Measurements from ENCODE around the gene SULT1E1.
"Not testable (repeated sequence)": the region's sequence is repeated elsewhere in the genome, so short reads cannot be mapped to it uniquely, and the experiment has no call there.

The SULT1E1 gene

DNA sequence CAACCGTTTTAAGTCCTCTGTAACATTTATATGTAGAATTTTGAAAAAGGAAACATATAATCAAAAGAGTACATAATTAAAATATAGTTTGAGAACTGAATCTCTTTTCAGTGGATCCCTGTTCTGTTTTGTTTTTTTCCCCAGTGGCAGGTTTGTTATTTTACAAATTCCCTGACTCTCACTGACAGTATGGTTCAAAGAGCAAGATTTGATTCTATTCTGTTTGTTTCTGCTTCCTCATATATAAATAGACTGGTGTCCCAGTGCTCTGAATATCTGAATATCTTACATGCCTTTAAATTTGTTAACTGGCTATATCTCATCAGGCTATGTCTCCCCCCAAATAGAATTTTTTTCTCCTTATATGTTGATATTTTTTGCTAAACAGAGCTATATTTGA lies 16.6 kb downstream of the SULT1E1 start:
- DNase-seq (ENCODE audit: low read depth): no peak

DNA sequence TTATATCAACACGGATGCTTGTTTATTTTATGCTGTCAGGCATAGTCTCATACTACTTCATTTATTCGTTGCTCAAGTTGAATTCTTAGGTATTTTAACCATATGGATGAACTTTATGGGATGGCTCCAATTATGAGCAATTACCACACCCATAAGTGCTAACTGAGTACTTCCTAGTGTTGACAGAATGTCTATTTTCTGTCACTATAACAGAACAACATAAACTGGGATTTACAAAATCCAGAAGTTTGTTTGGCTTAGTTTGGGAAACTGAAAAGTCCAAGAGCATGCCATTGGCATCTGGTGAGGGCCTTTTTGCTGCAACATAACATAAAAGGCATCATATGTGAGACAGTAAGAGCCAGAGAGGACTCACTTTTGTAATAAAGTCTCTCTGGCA lies 21.0 kb downstream of the SULT1E1 start:
- DNase-seq (ENCODE audit: low read depth): no peak

DNA sequence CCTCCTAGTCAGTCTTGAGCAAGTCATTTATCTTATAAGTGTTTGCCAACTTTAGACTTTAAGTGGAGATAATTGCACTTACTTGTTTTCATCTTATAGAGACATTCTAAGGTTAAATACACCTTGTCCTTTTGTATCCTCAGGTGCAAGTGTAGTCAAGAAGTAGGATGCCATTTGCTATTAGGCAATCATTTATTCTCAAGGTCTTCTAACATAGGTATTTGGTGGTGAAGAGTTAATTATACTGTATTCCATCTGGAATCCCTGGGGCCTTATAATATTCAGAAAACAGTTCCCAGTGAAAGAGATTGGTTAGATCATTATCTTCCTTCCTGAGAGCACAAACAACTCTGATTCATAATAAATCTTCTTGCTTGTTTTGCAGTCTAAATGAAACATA lies 23.7 kb downstream of the SULT1E1 start:
- DNase-seq (ENCODE audit: low read depth): no peak

DNA sequence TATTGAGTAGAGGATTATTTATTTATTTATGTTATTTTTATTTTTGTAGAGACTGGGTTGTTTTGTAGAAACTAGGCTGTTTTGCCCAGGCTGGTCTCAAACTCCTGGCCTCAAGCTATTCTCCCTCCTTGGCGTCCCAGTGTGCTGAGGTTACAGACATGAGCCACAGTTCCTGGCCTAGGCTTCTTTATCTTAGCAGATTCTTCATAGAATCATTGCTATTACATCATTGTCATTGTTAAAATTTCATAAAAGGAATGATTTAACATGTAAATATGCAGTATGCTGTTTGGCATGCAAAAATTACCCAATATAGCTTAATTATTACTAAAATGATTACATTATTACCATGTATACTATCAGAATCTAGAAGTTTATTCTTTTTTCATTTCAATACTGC lies 24.2 kb downstream of the SULT1E1 start:
- DNase-seq (ENCODE audit: low read depth): no peak

DNA sequence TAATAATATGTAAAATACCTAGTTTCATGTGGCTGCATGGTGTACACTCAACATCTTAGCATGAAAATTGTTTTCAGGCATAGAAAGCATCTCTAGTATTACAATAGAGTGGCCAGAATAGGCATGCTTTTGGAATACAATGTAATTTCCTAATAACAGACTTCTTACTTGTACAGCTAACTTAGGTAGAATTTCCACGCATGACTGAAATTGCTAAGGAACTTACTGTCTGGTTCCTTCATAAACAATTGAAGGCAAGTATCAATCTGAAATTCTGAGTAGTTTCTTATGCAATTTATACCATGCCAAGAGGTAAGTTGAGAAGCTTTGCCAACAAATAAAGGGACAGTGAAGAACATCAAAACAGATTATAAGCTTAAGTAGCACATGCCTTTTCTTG lies 26.7 kb downstream of the SULT1E1 start:
- DNase-seq (ENCODE audit: low read depth): no peak

DNA sequence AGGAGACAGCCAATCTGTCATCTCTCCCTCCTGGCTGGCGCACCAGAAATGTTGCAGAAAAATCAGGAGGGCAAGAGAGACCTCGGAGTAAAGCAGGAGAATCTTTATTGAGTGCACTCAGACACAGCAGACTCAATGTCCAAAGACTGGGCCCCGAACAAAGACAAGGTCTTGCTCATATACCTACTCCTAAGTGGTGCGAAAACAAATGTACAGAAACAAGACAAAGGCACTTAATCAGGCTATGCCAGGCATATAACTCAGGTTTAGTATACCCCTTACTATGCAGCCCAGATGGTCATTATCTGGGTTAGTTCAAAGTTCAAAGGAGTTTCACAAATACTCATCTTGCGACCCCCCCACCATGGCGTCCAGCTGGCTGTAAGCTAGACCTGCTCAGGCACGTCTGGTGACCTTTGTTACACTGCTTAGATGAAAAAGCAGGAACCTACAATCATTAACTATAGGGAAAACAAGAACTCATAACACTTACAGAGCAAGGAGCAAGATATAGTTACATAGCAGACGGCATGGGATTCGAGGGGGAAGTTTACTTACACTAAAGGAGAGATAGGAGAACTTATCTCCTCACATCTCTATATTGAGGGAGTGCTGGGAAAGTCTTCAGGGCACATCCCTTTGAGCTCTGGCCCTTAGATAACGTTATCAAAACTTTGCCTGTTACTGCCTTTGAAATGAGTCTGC lies 27.5 kb downstream of the SULT1E1 start:
- no peak for DNase-seq (ENCODE audit: low read depth)

DNA sequence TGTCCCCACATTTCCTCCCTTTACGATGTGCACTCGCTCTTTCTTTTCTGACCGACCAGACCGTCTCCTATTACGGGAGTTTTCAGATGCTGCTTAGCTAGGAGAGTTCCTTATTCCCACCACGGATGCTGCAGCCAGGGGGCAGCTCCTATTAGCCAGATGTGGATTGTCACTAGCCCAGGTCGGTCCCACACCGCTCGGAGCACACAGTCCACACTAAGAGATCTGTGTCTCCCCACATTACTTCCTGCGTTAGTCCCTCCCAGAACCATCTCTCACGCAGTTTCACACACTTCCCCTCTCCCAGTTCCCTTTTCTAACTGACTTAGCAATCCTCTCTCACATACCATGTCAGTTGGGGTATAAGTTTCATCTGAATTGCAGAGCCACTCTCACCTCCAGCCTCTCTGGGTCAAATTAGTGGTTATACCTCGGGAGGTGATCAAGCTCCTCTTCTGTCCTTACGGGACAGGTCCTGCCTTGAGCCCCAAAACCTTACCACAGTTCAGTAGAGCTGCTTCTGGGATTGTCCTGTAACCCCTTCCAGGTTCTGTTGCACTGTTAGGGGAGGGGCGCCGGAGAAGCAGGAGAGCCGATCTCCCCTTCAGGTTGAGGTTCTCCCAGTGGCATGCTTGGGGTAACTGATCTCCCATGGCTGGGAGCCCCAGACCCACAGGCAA lies 28.2 kb downstream of the SULT1E1 start:
- no peak for DNase-seq (ENCODE audit: low read depth)

DNA sequence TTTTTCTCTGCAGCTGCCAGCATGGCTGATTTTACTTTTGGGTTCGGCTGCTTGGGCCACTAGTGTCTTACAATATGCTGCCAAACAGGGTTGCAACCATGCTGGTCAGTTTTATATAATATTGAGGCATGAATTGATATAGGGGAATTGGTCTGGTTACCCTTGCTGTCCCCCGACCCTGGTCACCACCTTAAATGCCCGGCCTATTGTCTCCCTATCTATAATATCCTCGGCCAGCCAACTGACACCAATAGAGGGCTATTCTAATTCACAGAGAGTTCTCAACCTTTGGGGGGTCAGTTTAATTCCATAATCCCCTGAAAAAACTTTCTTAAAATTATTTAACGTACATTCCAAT lies 28.7 kb downstream of the SULT1E1 start:
- no peak for DNase-seq (ENCODE audit: low read depth)

DNA sequence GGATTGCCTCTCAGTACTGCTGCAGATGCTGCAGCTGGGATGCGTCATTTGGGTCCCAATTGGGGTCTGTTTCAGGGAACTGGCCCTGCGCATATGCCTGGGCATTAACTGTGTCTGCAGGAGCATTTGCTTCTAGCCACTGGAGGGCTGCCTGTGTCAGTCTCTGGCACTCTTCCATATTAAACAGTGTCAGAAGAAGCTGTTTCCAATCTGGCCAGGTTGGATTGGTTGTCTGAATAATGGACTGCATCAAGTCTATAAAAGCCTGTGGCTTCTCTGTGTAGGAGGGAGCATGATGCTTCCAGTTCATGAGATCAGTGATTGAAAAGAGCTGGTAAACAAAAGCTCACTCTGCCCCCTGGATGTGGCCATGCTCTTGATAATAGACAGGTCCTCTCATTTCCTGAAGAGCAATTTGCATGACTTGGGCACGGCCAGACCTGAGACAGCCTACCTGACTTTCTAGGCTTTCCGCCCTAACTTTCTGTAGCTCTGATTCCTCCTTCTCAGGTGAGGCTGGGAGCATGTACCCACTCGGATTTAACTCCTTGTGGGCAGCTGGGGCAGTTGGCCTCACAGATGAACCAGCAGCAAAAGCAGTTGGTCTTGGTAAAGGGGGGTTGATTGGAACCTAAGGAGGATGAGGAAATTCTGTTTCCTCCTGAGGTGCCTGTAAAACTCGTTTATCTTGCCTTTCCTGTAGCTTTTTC lies 29.2 kb downstream of the SULT1E1 start:
- no peak for DNase-seq (ENCODE audit: low read depth)

DNA sequence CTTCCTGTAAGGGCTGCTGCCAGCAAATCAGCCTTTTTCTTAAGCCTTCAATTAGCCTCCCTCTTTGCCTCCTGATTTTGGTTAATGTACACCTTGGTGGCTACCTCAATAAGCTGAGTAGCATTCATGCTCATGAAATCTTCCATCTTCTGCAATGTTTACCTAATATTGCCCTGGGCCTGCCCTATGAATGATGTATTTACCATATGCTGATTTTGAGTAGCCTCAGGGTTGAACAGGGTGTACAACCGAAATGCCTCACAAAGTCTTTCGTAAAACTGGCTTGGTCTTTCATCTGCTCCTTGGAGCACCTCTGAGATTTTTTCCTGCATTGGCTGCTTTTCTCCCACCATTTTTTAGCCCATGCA lies 29.8 kb downstream of the SULT1E1 start:
- DNase-seq (ENCODE audit: low read depth): no peak

DNA sequence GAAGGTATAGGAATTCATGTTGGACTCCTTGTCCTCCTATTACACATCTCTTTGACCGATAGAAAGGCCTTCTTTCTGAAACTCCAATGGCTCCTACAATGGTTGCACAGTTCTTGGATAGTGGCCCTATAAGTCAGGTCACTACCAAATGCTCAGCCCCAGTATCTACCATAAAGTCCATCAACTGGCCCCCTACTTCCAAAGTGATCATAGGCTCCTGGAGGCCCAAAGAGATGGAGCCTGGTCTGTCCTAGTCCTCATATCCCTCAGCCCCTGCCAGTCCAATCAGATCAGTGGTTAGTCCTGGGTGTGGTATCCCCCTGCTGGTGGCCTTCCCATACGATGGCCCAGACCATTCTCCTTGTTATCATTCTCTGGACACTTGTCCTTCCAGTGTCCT lies 30.3 kb downstream of the SULT1E1 start:
- no peak for DNase-seq (ENCODE audit: low read depth)

DNA sequence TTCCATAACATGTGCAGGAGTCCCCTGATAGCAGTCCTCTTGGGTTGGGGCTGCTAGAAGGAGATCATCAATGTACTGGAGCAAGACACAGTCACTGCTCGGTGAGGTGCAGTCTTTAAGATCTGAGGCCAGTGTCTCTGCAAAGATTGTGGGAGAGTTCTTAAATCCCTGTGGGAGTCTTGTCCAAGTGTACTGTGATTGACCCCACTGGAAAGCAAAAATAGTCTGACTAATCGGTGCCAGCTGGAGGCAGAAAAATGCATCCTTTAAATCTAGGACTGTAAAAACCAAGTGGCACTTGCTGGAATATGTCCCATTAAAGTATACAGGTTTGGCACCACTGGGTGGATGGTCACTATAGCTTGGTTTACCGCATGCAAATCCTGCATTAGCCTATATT lies 31.1 kb downstream of the SULT1E1 start:
- DNase-seq (ENCODE audit: low read depth): no peak

DNA sequence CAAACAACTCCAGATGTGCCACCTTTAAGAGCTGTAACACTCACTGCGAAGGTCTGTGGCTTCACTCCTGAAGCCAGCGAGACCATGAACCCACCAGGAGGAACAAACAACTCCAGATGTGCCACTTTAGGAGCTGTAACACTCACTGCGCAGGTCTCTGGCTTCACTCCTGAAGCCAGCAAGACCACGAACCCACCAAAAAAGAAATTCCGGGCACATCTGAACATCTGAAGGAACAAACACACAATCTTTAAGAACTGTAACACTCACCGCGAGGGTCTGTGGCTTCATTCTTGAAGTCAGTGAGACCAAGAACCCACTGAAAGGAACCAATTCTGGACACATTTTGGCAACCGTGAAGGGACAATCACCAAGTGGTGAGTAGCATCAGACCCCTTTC lies 34.9 kb downstream of the SULT1E1 start:
- DNase-seq (ENCODE audit: low read depth): not testable (repeated sequence)

DNA sequence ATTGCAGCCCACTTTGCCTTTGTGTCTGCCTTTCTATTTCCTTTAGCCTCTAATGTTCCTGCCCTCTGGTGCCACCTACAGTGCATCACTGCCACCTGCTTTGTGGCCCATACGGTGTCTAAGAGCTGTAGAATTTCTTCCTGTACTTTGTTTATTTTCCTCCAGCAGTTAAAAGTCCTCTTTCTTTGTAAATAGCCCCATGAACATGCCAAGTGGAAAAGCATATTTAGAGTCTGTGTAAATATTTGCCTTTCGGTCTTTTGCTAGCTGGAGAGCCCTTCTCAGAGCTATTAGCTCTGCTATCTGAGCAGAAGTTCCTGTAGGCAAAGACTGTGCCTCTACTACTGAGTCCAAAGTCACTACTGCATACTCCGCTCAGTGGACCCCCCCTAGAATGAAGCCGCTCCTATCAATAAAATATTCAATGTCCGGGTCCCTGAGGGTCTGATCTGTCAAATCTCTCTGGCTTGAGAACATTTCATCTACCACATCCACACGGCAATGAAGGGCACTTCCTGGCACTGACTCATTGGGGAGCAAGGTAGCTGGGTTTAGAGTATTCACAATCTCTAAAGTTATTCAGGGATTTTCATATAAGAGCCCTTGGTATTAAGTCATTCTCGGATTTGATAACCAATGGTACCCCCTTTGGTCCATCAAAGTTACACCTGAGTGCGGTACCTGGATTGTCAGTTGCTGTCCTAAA lies 36.3 kb downstream of the SULT1E1 start:
- DNase-seq (ENCODE audit: low read depth): no peak

DNA sequence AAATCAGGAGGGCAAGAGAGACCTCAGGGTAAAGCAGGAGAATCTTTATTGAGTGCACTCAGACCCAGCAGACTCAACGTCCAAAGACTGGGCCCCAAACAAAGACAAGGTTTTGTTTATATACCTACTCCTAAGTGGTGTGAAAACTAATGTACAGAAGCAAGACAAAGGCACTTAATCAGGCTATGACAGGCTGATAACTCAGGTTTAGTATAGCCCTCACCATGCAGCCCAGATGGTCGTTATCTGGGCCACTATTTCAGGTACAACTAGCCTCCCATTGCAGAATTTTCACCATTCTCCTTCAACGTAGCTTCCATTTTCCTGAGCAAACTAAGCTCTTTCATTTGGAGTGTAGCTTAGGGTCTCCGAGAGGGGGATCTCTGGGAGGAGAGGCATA lies 36.9 kb downstream of the SULT1E1 start:
- DNase-seq (ENCODE audit: low read depth): no peak

DNA sequence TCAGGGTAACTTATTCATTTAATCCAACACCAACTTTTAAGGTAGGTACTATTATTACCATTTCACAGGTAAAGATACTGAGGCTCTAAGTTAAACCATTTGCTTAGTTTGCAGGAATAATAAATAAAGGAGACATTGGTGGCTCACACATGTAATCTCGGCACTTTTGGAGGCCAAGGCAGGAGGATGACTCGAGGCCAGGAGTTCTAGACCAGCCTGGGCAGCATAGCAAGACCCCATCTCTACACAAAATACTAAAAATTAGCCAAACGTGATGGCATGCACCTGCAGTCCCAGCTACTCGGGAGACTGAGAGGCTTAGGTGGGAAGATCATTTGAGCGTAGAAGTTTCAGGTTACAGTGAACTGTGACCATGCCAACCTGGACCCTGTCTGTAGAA lies 37.7 kb downstream of the SULT1E1 start:
- DNase-seq (ENCODE audit: low read depth): no peak

DNA sequence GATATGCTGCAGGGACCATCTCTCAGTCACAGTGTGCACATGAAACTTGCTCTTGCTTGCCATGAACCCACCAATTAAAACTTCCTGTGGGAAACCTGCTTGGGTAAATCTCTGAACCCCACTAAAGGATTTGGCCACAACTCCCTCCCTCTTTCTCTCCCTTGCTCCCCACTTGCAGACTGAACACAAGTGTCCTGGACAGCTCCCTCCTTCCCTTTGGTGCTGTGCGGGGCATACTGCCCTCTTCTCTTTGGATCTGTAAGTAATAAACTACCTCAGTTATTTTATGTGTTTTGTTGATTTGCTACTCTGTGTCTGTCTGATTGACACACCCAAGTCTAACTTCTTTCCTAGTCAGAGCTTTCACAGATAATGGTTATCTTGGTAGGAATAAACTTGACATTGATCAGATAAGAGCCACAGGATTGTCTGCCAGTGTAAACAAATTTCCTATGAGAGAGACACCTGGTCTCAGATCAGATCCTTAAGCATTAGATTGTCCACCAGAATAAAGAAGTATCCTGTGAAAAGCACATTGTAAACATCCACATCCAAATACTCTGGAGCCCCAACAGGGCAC lies 41.8 kb downstream of the SULT1E1 start:
- no peak for DNase-seq (ENCODE audit: low read depth)

DNA sequence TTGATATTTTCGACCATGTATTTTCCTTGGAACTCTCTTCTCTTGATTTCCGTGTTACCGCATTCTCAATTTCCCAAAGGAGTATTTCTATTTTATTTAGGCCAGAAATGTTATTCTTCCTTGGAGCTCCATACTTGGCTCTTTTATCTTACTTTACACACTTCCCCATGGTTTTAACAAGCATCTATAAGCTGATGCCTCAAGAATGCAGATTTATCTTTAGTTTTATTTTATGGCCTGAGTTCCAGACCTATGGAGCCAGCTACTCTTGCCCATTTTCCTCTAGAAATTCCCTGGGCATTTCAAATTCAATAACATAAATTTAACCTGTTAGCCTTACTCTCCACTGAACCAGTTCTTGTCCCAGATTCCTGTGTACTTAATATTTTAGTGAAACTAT lies 43.7 kb downstream of the SULT1E1 start:
- DNase-seq (ENCODE audit: low read depth): no peak

DNA sequence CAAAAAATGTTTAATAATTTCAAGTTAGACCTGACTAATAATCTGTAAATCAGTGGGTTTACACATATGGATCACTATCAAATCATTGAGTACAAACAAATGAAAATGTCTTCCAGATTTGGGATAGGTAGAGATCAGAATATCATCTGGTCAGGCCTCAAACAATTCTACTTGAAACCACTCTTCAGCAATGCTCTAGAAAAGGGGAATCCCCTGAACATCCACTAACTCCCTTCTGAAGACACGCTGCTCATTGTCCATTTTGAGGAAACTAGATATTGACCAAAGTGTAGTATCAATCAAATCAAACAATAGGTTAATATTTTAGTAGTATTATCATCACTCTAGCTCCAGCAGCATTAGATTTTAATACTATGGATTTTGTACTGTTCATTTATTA lies 46.3 kb downstream of the SULT1E1 start:
- DNase-seq (ENCODE audit: low read depth): no peak

DNA sequence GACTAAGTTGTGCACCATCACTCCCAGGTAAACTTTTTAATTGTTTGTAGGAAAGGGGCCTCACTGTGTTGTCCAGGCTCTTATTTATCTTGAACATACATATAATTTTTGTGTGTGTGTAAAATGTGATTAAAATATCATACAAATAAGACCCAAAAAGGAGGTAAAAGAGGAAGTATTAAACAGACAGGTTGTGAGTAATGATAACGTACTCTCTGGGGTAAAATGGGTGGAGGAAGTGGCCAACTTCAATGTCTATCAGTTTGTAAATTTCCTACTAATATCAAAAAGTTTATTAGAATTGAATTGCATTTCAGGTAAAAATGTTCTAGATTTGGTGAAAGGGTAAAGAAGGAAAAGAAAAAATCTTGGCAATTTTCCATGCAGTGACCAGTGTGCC lies 48.8 kb downstream of the SULT1E1 start:
- no peak for DNase-seq (ENCODE audit: low read depth)

DNA sequence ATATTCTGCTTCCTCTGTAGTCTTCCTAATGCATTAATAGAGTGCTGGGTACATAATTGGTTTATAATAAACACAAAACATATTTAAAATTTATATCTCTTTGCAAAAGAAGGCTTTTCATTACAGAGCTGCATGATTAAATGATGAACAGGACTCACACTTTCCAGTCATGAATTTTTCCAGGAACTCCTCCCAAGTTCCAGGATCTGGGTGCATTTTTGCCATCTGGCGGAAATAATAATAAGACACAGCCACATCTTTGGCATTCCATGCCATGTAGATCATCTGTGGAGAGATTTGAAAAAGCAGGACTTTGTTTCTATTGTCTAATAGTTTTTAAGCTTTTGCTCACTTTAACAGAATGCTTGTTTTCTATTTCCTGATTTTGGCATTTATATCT lies 59.3 kb downstream of the SULT1E1 start:
- no peak for DNase-seq (ENCODE audit: low read depth)

DNA sequence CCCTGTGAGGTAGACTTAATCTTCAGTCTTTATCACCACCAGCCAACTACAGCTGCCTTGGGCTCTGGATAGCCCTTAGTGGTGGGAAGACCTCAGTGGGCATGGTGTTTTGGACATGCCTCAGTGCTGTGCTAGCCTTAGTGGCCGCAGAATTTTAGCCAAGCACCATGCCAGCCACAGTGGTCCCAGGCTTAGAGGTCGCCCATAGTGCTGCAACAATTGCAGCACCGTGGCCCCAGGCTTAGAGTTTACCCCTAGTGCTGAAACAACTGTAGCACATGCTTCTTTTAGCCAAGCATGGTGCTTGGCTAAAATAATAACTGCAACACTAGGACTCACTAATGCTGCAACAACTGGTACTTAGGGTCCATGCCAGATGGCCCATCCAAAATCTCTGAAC lies 60.6 kb downstream of the SULT1E1 start:
- no peak for DNase-seq (ENCODE audit: low read depth)

DNA sequence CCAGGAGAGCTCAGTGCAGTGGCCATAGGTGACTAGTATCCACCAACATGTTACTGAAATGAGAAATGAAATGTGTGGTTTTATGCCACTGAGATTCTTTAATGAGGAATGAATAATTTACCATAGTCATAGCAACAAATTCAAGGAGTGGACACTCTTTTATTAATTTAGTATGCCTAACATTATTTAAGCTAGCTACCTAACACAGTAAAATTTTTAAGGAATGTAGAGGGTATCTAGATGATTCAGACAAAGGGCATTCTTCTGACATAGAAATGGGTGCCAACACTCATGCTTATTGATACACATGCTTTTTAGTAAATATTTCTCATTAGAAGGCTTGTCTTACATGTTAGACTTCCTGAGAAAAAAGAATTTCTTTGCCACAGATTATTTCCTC lies 66.2 kb downstream of the SULT1E1 start:
- DNase-seq (ENCODE audit: low read depth): no peak
